Measurements from ENCODE around the gene RBM19.

RBM19 gene

GRCh38 chr12:113955109-113955970 lies 10.8 kb downstream of the RBM19 start:
- peak; percentile 11 for DNase-seq

GRCh38 chr12:113954547-113954946 lies 11.6 kb downstream of the RBM19 start:
- no peak for DNase-seq

GRCh38 chr12:113950873-113951272 lies 15.3 kb downstream of the RBM19 start:
- DNase-seq, result no peak

- no peak for DNase-seq
Measured at GRCh38 chr12:113949321-113950305, 16.5 kb downstream of the RBM19 start.

- no peak for DNase-seq
Measured at GRCh38 chr12:113948151-113948914, 17.8 kb downstream of the RBM19 start.

GRCh38 chr12:113946175-113946574 lies 19.9 kb downstream of the RBM19 start:
- no peak for DNase-seq

- no peak for DNase-seq
Measured at GRCh38 chr12:113945174-113946173, 20.7 kb downstream of the RBM19 start.

GRCh38 chr12:113942209-113942608 lies 23.9 kb downstream of the RBM19 start:
- DNase-seq, result no peak

GRCh38 chr12:113941208-113941486 lies 25.0 kb downstream of the RBM19 start:
- DNase-seq, result no peak

- no peak for DNase-seq
Measured at GRCh38 chr12:113940357-113941207, 25.5 kb downstream of the RBM19 start.

- no peak for DNase-seq
Measured at GRCh38 chr12:113939867-113940266, 26.3 kb downstream of the RBM19 start.

GRCh38 chr12:113938471-113938870 lies 27.7 kb downstream of the RBM19 start:
- DNase-seq, result no peak

GRCh38 chr12:113936460-113936859 lies 29.7 kb downstream of the RBM19 start:
- DNase-seq, result no peak

- no peak for DNase-seq
Measured at GRCh38 chr12:113935459-113935858, 30.7 kb downstream of the RBM19 start.

GRCh38 chr12:113934946-113935345 lies 31.2 kb downstream of the RBM19 start:
- no peak for DNase-seq

- DNase-seq, result no peak
Measured at GRCh38 chr12:113934060-113934814, 31.9 kb downstream of the RBM19 start.

GRCh38 chr12:113933201-113933786 lies 32.8 kb downstream of the RBM19 start:
- DNase-seq, result no peak

- DNase-seq, result no peak
Measured at GRCh38 chr12:113932381-113933196, 33.5 kb downstream of the RBM19 start.

- DNase-seq, result no peak
Measured at GRCh38 chr12:113931517-113931916, 34.6 kb downstream of the RBM19 start.

All from NCI-H69 (cell line).